Sigmoid colon (tissue), 7 donors: Measurements from ENCODE around the gene C10orf120. TPM values are rescaled to one million over a fixed set of nuclear protein-coding genes. Genes with fewer than 3 reads are reported as not detected.

Source experiments
- DNase-seq: peaks from one replicate; pipeline ENCODE4 v3.0.0-alpha.2; 2019
- H3K27ac ChIP-seq, 4 donors: fragments of 200-600 bp; sonication (generic); one replicate each; pipeline ENCODE4 v1.5.1; 2016 to 2019; ENCODE audit warnings: mild to moderate bottlenecking in 1 of 4
- H3K27me3 ChIP-seq, 3 donors: fragments of 200-600 bp; sonication (generic); one replicate each; pipeline ENCODE4 v1.5.1; 2019; ENCODE audit warnings: mild to moderate bottlenecking in 1 of 3
- H3K36me3 ChIP-seq, 4 donors: fragments of 200-600 bp; sonication (generic); one replicate each; pipeline ENCODE4 v1.5.1; 2016 to 2019
- H3K4me1 ChIP-seq, 4 donors: fragments of 200-600 bp; sonication (generic); one replicate each; pipeline ENCODE4 v1.5.1; 2017 to 2019
- H3K4me3 ChIP-seq, 4 donors: fragments of 200-600 bp; sonication (generic); one replicate each; pipeline ENCODE4 v1.5.1; 2017 to 2019; ENCODE audit warnings: mild to moderate bottlenecking in 2 of 4, moderate library complexity in 1 of 4
- H3K9me3 ChIP-seq, 4 donors: fragments of 200-600 bp in 3 of 4; sonication (generic) in 3 of 4; one replicate each; pipeline versions ENCODE4 v1.5.1 to v1.6.1; 2013 to 2019
- CTCF ChIP-seq, 4 experiments: fragments of 450-650 bp in 3 of 4; fragments of 200-600 bp in 1 of 4; IDR thresholded peaks; one replicate each; pipeline ENCODE4 v1.5.1; 2016 to 2019; ENCODE audit warnings: antibody characterized with exemption in 4 of 4, mild to moderate bottlenecking in 3 of 4, moderate library complexity in 2 of 4
- EP300 ChIP-seq, 4 donors: sonication (generic); formaldehyde crosslinking; IDR thresholded peaks; one replicate each; pipeline ENCODE4 v1.6.1; 2017; ENCODE audit warnings: antibody characterized with exemption in 4 of 4
- POLR2A ChIP-seq, 2 donors: fragments of 450-650 bp; IDR thresholded peaks; one replicate each; pipeline ENCODE4 v1.6.1; 2016; ENCODE audit warnings: antibody characterized with exemption in 2 of 2, mild to moderate bottlenecking in 2 of 2, moderate library complexity in 2 of 2
- POLR2AphosphoS5 ChIP-seq, 4 donors: sonication (generic); formaldehyde crosslinking; IDR thresholded peaks; one replicate each; pipeline ENCODE4 v1.6.1; 2017; ENCODE audit warnings: antibody characterized with exemption in 4 of 4
- WGBS, 2 donors: extraction: QIAGEN DNeasy Blood & Tissue Kit; methylation state at CpG; one replicate each; pipeline ENCODE4 v1.1.7; 2013; 5-methylcytosine and 5-hydroxymethylcytosine counted together
- intact Hi-C: fragments of 100-400 bp; cut with DNase I; formaldehyde crosslinking; loops from one replicate; pipeline ENCODE4 v1.15.1; 2023
- polyA plus RNA-seq, 3 donors: library from polyadenylated mRNA; stranded (reverse); fragments of 200-250 nt; gene quantifications; one replicate each; pipeline ENCODE4 v1.2.3, GENCODE V29; 2013
- total RNA-seq, 4 donors: library from RNA; depleted of rRNA; stranded (reverse); fragments of >200 nt; gene quantifications; one replicate each; pipeline ENCODE4 v1.1.0, GENCODE V29; 2016
- donor health status: healthy with polysubstance abuse.
- donor health status: Bipolar disorder and iron deficiency.
- donor health status: healthy.

The C10orf120 gene
- total and polyA plus RNA-seq, 7 donors: not detected

- H3K9me3 ChIP-seq: no peaks in the 10 kb centered on the region
- no peak overlapping the region for H3K27ac ChIP-seq
- no peak overlapping the region for H3K4me3 ChIP-seq
- peak; percentile 18 for DNase-seq
- H3K4me1 ChIP-seq: peaks cover 0 to 27% (median 10%) of the 10 kb centered on the region in 4 donors
- H3K36me3 ChIP-seq: no peaks in the 10 kb centered on the region
- no peaks in the 10 kb centered on the region for H3K27me3 ChIP-seq
- intact Hi-C loops: no loop called here
- no peak for TF ChIP-seq EP300 (IDR thresholded peaks at IDR 0.05)
- no peak for TF ChIP-seq POLR2AphosphoS5 (IDR thresholded peaks at IDR 0.05)
- no peak for TF ChIP-seq POLR2A (IDR thresholded peaks at IDR 0.05)
- TF ChIP-seq CTCF (IDR thresholded peaks at IDR 0.05): no peak
- WGBS, 2 donors: 63 to 78% methylated on average over 6 of the region's 6 CpGs
Measured at GRCh38 chr10:122659126-122659525, 40.5 kb downstream of the C10orf120 start.

- 80 to 85% methylated on average over 8 of the region's 8 CpGs for WGBS, 2 donors
Measured at GRCh38 chr10:122658356-122659049, 41.1 kb downstream of the C10orf120 start.

GRCh38 chr10:122657729-122658128, 41.9 kb downstream of the C10orf120 start:
- H3K27ac ChIP-seq: peak overlapping the region in 1 of 4 donors; percentile 71
- H3K4me1 ChIP-seq: peaks cover 0 to 27% (median 10%) of the 10 kb centered on the region in 4 donors
- no peaks in the 10 kb centered on the region for H3K27me3 ChIP-seq
- H3K36me3 ChIP-seq: no peaks in the 10 kb centered on the region
- intact Hi-C loops: no loop called here
- H3K4me3 ChIP-seq: no peak overlapping the region
- DNase-seq: peak; percentile 17
- TF ChIP-seq POLR2AphosphoS5 (IDR thresholded peaks at IDR 0.05) (no peak), CTCF (IDR thresholded peaks at IDR 0.05) (no peak), EP300 (IDR thresholded peaks at IDR 0.05) (no peak), POLR2A (IDR thresholded peaks at IDR 0.05) (no peak)
- no peaks in the 10 kb centered on the region for H3K9me3 ChIP-seq
- 55 to 72% methylated on average over 3 of the region's 3 CpGs for WGBS, 2 donors

More at GRCh38 chr10:122658356-122659049, 41.1 kb downstream of the C10orf120 start:
- TF ChIP-seq POLR2A (IDR thresholded peaks at IDR 0.05): no peak
- TF ChIP-seq CTCF (IDR thresholded peaks at IDR 0.05): no peak
- no peak for TF ChIP-seq EP300 (IDR thresholded peaks at IDR 0.05)
- TF ChIP-seq POLR2AphosphoS5 (IDR thresholded peaks at IDR 0.05): no peak
- peaks cover 0 to 27% (median 10%) of the 10 kb centered on the region in 4 donors for H3K4me1 ChIP-seq
- H3K4me3 ChIP-seq: no peak overlapping the region
- no peaks in the 10 kb centered on the region for H3K27me3 ChIP-seq
- no peak overlapping the region for H3K27ac ChIP-seq
- H3K9me3 ChIP-seq: no peaks in the 10 kb centered on the region
- peak; percentile 53 for DNase-seq
- intact Hi-C loops: no loop called here
- H3K36me3 ChIP-seq: no peaks in the 10 kb centered on the region

- no peaks in the 10 kb centered on the region for H3K9me3 ChIP-seq
- WGBS, 2 donors: 67 to 68% methylated on average over 4 of the region's 4 CpGs
- H3K27ac ChIP-seq: peak overlapping the region in 2 of 4 donors; percentile 55 to 71
- no peak overlapping the region for H3K4me3 ChIP-seq
- H3K36me3 ChIP-seq: no peaks in the 10 kb centered on the region
- H3K27me3 ChIP-seq: no peaks in the 10 kb centered on the region
- peak; percentile 42 for DNase-seq
- TF ChIP-seq POLR2A (IDR thresholded peaks at IDR 0.05) (no peak), CTCF (IDR thresholded peaks at IDR 0.05) (no peak), POLR2AphosphoS5 (IDR thresholded peaks at IDR 0.05) (peak in 1 of 4 donors; percentile 32), EP300 (IDR thresholded peaks at IDR 0.05) (no peak)
- intact Hi-C loops: no loop called here
- peaks cover 0 to 27% (median 10%) of the 10 kb centered on the region in 4 donors for H3K4me1 ChIP-seq
Measured at GRCh38 chr10:122657255-122657654, 42.4 kb downstream of the C10orf120 start.
